WERI-Rb-1 (cell line): ENCODE results near the gene CIAO3.

Experiments used
- DNase-seq: peaks from one replicate; pipeline ENCODE4 v3.0.0-alpha.2; 2020
- H3K27ac ChIP-seq: fragments of 250-450 bp; sonication (Bioruptor Pico); 2 replicates; pipeline ENCODE4 v1.5.1; 2020; ENCODE audit warnings: mild to moderate bottlenecking, moderate library complexity
- H3K27me3 ChIP-seq: fragments of 250-450 bp; sonication (Bioruptor Pico); 2 replicates; pipeline ENCODE4 v1.5.1; 2021; ENCODE audit warnings: mild to moderate bottlenecking, low read depth, moderate library complexity; ENCODE audit not compliant: insufficient read depth, severe bottlenecking
- H3K36me3 ChIP-seq: fragments of 250-450 bp; sonication (Bioruptor Pico); 2 replicates; pipeline ENCODE4 v1.5.1; 2020; ENCODE audit warnings: mild to moderate bottlenecking, moderate library complexity
- H3K4me3 ChIP-seq: 2 replicates; pipeline ENCODE4 v1.5.1; 2011; ENCODE audit warnings: low read depth, mild to moderate bottlenecking, control low read depth, low read length
- H3K9me3 ChIP-seq: fragments of 250-450 bp; sonication (Bioruptor Pico); 2 replicates; pipeline ENCODE4 v1.5.1; 2021; ENCODE audit warnings: mild to moderate bottlenecking, moderate library complexity; ENCODE audit not compliant: severe bottlenecking
- TF ChIP-seq, protein P1 (sequence below): IDR thresholded peaks from 2 replicates; pipeline ENCODE4 v1.5.1; 2011; ENCODE audit warnings: low read depth, mild to moderate bottlenecking, control low read depth, inconsistent platforms, low read length

CIAO3 gene

GRCh38 chr16:698911-699671 lies 41.7 kb downstream of the CIAO3 start:
- Histone ChIP-seq H3K36me3 (peaks cover 23% of the 10 kb centered on the region), H3K27me3 (no peaks in the 10 kb centered on the region), H3K27ac (no peak overlapping the region), H3K9me3 (no peaks in the 10 kb centered on the region), H3K4me3 (no peak overlapping the region)
- DNase-seq, result no peak
- TF ChIP-seq, protein P1, sequence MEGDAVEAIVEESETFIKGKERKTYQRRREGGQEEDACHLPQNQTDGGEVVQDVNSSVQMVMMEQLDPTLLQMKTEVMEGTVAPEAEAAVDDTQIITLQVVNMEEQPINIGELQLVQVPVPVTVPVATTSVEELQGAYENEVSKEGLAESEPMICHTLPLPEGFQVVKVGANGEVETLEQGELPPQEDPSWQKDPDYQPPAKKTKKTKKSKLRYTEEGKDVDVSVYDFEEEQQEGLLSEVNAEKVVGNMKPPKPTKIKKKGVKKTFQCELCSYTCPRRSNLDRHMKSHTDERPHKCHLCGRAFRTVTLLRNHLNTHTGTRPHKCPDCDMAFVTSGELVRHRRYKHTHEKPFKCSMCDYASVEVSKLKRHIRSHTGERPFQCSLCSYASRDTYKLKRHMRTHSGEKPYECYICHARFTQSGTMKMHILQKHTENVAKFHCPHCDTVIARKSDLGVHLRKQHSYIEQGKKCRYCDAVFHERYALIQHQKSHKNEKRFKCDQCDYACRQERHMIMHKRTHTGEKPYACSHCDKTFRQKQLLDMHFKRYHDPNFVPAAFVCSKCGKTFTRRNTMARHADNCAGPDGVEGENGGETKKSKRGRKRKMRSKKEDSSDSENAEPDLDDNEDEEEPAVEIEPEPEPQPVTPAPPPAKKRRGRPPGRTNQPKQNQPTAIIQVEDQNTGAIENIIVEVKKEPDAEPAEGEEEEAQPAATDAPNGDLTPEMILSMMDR, result no peak

DNA sequence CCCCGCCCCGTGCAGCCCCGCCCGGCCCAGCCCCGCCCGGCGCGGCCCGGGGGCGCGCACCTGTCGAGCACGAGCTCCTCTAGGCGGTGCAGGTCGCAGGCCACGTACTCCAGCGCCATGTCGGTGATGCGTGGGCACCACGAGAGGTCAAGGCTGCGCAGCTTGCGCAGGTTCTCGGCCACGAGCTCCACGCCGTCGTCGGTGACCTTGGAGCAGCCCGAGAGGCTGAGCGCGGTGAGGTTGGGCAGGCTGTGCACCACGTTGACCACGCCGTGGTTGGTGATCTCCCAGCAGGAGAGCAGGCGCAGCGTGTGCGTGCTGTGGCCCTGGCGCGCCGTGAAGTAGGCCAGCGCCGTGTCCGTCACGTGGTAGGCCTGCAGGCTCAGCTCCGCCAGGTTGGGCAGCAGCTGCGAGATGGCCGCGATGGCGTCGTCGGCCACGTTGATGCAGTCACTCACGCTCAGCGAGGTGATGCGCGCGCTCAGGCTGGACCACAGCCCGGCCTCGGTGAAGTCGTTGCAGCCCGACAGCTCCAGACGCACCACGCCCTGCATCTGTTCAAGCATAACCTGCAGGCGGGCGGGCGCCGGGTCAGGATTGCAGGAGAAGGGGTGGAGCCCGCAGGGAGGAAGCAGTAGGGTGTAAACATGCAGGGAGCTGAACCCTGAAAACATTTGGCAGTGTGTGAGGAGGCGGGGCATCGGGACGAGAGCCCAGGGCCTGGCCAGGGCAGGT lies 45.3 kb downstream of the CIAO3 start:
- Histone ChIP-seq H3K36me3 (peaks cover 11% of the 10 kb centered on the region), H3K27ac (no peak overlapping the region), H3K4me3 (no peak overlapping the region), H3K9me3 (no peaks in the 10 kb centered on the region), H3K27me3 (no peaks in the 10 kb centered on the region)
- no peak for DNase-seq
- TF ChIP-seq, protein P1, result no peak

GRCh38 chr16:694863-695354 lies 45.9 kb downstream of the CIAO3 start:
- Histone ChIP-seq H3K36me3 (peaks cover 11% of the 10 kb centered on the region), H3K4me3 (no peak overlapping the region), H3K27me3 (no peaks in the 10 kb centered on the region), H3K9me3 (no peaks in the 10 kb centered on the region), H3K27ac (no peak overlapping the region)
- TF ChIP-seq, protein P1, result no peak
- no peak for DNase-seq

DNA sequence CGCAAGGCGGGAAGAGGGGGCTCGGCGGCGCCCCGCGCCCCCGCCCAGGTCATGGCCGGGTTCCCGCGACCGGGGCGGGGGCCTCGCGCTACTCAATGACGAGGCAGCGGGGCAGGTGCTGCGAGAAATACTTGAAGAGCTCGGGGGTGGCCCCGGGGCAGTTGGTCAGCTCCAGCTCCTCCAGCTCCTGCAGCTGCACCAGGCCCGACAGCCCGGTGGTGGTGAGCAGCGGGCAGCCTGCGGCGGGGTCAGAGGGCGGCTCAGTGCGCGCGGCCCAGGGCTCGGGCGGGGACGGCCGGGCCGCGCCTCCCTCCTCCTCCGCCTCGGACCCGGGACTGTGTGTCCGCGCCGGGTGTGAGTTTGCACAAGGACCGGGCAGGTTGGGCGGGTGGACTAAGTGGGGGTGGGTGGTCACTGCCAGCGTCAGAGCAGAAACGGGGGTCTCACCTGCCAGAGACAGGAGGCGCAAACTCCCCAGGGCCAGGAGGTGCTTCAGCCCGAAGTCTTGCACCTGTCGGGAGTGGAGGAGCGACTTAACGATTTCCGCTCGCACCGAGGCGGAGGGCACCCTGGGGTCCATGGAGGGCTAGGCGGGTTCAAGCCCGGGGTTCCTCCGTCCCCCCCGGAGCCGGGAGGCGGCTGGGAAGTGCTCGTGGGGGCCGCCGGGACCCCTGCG lies 46.5 kb downstream of the CIAO3 start:
- Histone ChIP-seq H3K9me3 (no peaks in the 10 kb centered on the region), H3K27ac (no peak overlapping the region), H3K27me3 (no peaks in the 10 kb centered on the region), H3K36me3 (peaks cover 11% of the 10 kb centered on the region), H3K4me3 (no peak overlapping the region)
- TF ChIP-seq, protein P1, result no peak
- no peak for DNase-seq

- Histone ChIP-seq H3K27ac (no peak overlapping the region), H3K4me3 (no peak overlapping the region), H3K9me3 (no peaks in the 10 kb centered on the region), H3K27me3 (no peaks in the 10 kb centered on the region), H3K36me3 (peaks cover 11% of the 10 kb centered on the region)
- TF ChIP-seq, protein P1, result no peak
- no peak for DNase-seq
These were observed 47.0 kb downstream of the CIAO3 start for GRCh38 chr16:693766-694165.
